Transverse colon (tissue), 4 donors: ENCODE results near the gene RNGTT. TPM values are rescaled to one million over a fixed set of nuclear protein-coding genes. Genes with fewer than 3 reads are reported as not detected.

Experiments
- DNase-seq: peaks from one replicate; pipeline ENCODE4 v3.0.0-alpha.2; 2019
- H3K27ac ChIP-seq, 4 donors: fragments of 200-600 bp; sonication (generic); 2 replicates each; pipeline ENCODE4 v1.5.1; 2016 to 2018; ENCODE audit warnings: inconsistent platforms in 4 of 4
- H3K27me3 ChIP-seq: fragments of 200-600 bp; sonication (generic); 2 replicates; pipeline ENCODE4 v1.5.1; 2017; ENCODE audit warnings: inconsistent platforms
- H3K36me3 ChIP-seq, 4 donors: fragments of 200-600 bp; sonication (generic); 2 replicates each; pipeline ENCODE4 v1.5.1; 2017 to 2019; ENCODE audit warnings: inconsistent platforms in 4 of 4
- H3K4me1 ChIP-seq, 4 donors: fragments of 200-600 bp; sonication (generic); 2 replicates each; pipeline ENCODE4 v1.5.1; 2017 to 2020; ENCODE audit warnings: inconsistent platforms in 4 of 4
- H3K4me3 ChIP-seq, 4 donors: fragments of 200-600 bp; sonication (generic); 1 replicate in 1 of 4; 2 replicates in 3 of 4; pipeline versions ENCODE4 v1.5.1 to v1.6.1; 2017 to 2019; ENCODE audit warnings: inconsistent platforms in 4 of 4
- H3K9me3 ChIP-seq, 2 donors: fragments of 200-600 bp; sonication (generic); 2 replicates each; pipeline ENCODE4 v1.5.1; 2017 to 2019; ENCODE audit warnings: inconsistent platforms in 2 of 2
- CTCF ChIP-seq, 5 experiments: fragments of 200-600 bp in 3 of 5; fragments of 450-650 bp in 2 of 5; sonication (generic) in 3 of 5; IDR thresholded peaks; 1 replicate in 2 of 5; 2 replicates in 3 of 5; pipeline ENCODE4 v1.5.1; 2016 to 2017; ENCODE audit warnings: antibody characterized with exemption in 5 of 5, inconsistent platforms in 3 of 5, mild to moderate bottlenecking in 2 of 5, moderate library complexity in 1 of 5
- EP300 ChIP-seq: sonication (generic); formaldehyde crosslinking; IDR thresholded peaks from one replicate; pipeline ENCODE4 v1.6.1; 2017; ENCODE audit warnings: antibody characterized with exemption, low read depth
- POLR2A ChIP-seq: fragments of 450-650 bp; IDR thresholded peaks from one replicate; pipeline ENCODE4 v1.6.1; 2016; ENCODE audit warnings: antibody characterized with exemption, mild to moderate bottlenecking, moderate library complexity
- POLR2AphosphoS5 ChIP-seq, 3 donors: sonication (generic); formaldehyde crosslinking; IDR thresholded peaks; one replicate each; pipeline ENCODE4 v1.6.1; 2016; ENCODE audit warnings: antibody characterized with exemption in 3 of 3
- WGBS, 2 donors: methylation state at CpG; one replicate each; pipeline ENCODE4 v1.1.5; 2018; ENCODE audit warnings: low coverage in 1 of 2; 5-methylcytosine and 5-hydroxymethylcytosine counted together
- in situ Hi-C, 4 donors: fragments of 200-750 bp; cut with MboI; loops; one replicate each; pipeline versions ENCODE4 v1.15.0 to v1.15.1; 2017; ENCODE audit warnings: low sequenced_read_pairs in 3 of 4, low pct_ligation_motif_present in 1 of 4, low pct_unique_long_range_greater_than_20kb in 1 of 4
- intact Hi-C: fragments of 100-400 bp; cut with DNase I; formaldehyde crosslinking; loops from one replicate; pipeline ENCODE4 v1.15.1; 2023; ENCODE audit warnings: low total_unique reads
- total RNA-seq, 4 donors: library from RNA; depleted of rRNA; stranded (reverse); fragments of >200 nt; gene quantifications; one replicate each; pipeline ENCODE4 v1.1.0, GENCODE V29; 2016

Gene RNGTT
- total RNA-seq, 4 donors from 2014 or later, result 5.4 to 20.9 (median 15.2) TPM

- in situ Hi-C loops, result no loop called here
- DNase-seq, result no peak
- intact Hi-C loops, result no loop called here
- 93 to 100% methylated on average over 2 of the region's 2 CpGs for WGBS, 2 donors
- no peaks in the 10 kb centered on the region for H3K4me1 ChIP-seq
- H3K36me3 ChIP-seq, result no peaks in the 10 kb centered on the region
- H3K4me3 ChIP-seq, result no peak overlapping the region
- no peaks in the 10 kb centered on the region for H3K27me3 ChIP-seq
- TF ChIP-seq CTCF (IDR thresholded peaks at IDR 0.05) (no peak), POLR2A (no peak), EP300 (no peak), POLR2AphosphoS5 (IDR thresholded peaks at IDR 0.05) (no peak)
- H3K27ac ChIP-seq, result no peak overlapping the region
- no peaks in the 10 kb centered on the region for H3K9me3 ChIP-seq
These were observed 212.5 kb downstream of the RNGTT start for GRCh38 chr6:88750936-88751335.

- H3K9me3 ChIP-seq, result no peaks in the 10 kb centered on the region
- H3K36me3 ChIP-seq, result no peaks in the 10 kb centered on the region
- no peak for TF ChIP-seq POLR2A
- TF ChIP-seq CTCF (IDR thresholded peaks at IDR 0.05), result no peak
- no peak for TF ChIP-seq EP300
- TF ChIP-seq POLR2AphosphoS5 (IDR thresholded peaks at IDR 0.05), result no peak
- 79 to 100% methylated on average over 1 of the region's 1 CpG for WGBS, 2 donors
- in situ Hi-C loops, result no loop called here
- no peak overlapping the region for H3K4me3 ChIP-seq
- no peak overlapping the region for H3K27ac ChIP-seq
- H3K27me3 ChIP-seq, result no peaks in the 10 kb centered on the region
- H3K4me1 ChIP-seq, result no peaks in the 10 kb centered on the region
- no peak for DNase-seq
- intact Hi-C loops, result no loop called here
These were observed 213.6 kb downstream of the RNGTT start for GRCh38 chr6:88749849-88750248.

- in situ Hi-C loops (no loop called here), intact Hi-C loops (no loop called here)
- 86 to 94% methylated on average over 2 of the region's 2 CpGs for WGBS, 2 donors
- no peak overlapping the region for H3K27ac ChIP-seq
- H3K27me3 ChIP-seq, result no peaks in the 10 kb centered on the region
- DNase-seq, result no peak
- no peaks in the 10 kb centered on the region for H3K36me3 ChIP-seq
- H3K4me1 ChIP-seq, result no peaks in the 10 kb centered on the region
- H3K4me3 ChIP-seq, result no peak overlapping the region
- no peak for TF ChIP-seq POLR2A
- TF ChIP-seq EP300, result no peak
- no peak for TF ChIP-seq CTCF (IDR thresholded peaks at IDR 0.05)
- no peak for TF ChIP-seq POLR2AphosphoS5 (IDR thresholded peaks at IDR 0.05)
- H3K9me3 ChIP-seq, result no peaks in the 10 kb centered on the region
These were observed 215.3 kb downstream of the RNGTT start for GRCh38 chr6:88748141-88748540.

- H3K27me3 ChIP-seq, result no peaks in the 10 kb centered on the region
- H3K9me3 ChIP-seq, result no peaks in the 10 kb centered on the region
- 87 to 100% methylated on average over 1 of the region's 1 CpG for WGBS, 2 donors
- H3K27ac ChIP-seq, result no peak overlapping the region
- no peaks in the 10 kb centered on the region for H3K36me3 ChIP-seq
- in situ Hi-C loops, result no loop called here
- TF ChIP-seq EP300 (no peak), CTCF (IDR thresholded peaks at IDR 0.05) (no peak), POLR2A (no peak), POLR2AphosphoS5 (IDR thresholded peaks at IDR 0.05) (no peak)
- no peak overlapping the region for H3K4me3 ChIP-seq
- intact Hi-C loops, result no loop called here
- no peaks in the 10 kb centered on the region for H3K4me1 ChIP-seq
- no peak for DNase-seq
These were observed 221.5 kb downstream of the RNGTT start for GRCh38 chr6:88741939-88742338.
